ENCODE measurements around the gene ITIH3.

The ITIH3 gene

GRCh38 chr3:52790741-52791140 is 3.9 kb upstream of the ITIH3 start:
- H3K9ac ChIP-seq (ENCODE audit: low read depth, low read length): no peak overlapping the region
- H3K4me3 ChIP-seq (ENCODE audit: low read length): no peak overlapping the region
- no peaks in the 10 kb centered on the region for H3K36me3 ChIP-seq (ENCODE audit: insufficient read depth, low read length)
- peaks cover 18% of the 10 kb centered on the region for H3K27me3 ChIP-seq (ENCODE audit: control insufficient read depth, insufficient read depth, low read length)
- H3K4me2 ChIP-seq (ENCODE audit: low read length): no peak overlapping the region
- no peaks in the 10 kb centered on the region for H3K9me3 ChIP-seq (replicated peaks; ENCODE audit: low read length)
- peaks cover 20% of the 10 kb centered on the region for H3K4me1 ChIP-seq (ENCODE audit: control insufficient read depth, insufficient read depth, low read length)

- no peaks in the 10 kb centered on the region for H3K9me3 ChIP-seq (replicated peaks; ENCODE audit: low read length)
- peaks cover 12% of the 10 kb centered on the region for H3K27me3 ChIP-seq (ENCODE audit: control insufficient read depth, insufficient read depth, low read length)
- H3K4me2 ChIP-seq (ENCODE audit: low read length): no peak overlapping the region
Measured at GRCh38 chr3:52791366-52791765, 3.2 kb upstream of the ITIH3 start.

GRCh38 chr3:52791928-52792327 is 2.7 kb upstream of the ITIH3 start:
- Histone ChIP-seq H3K27me3 (ENCODE audit: control insufficient read depth, insufficient read depth, low read length) (peaks cover 10% of the 10 kb centered on the region), H3K9me3 (replicated peaks; ENCODE audit: low read length) (no peaks in the 10 kb centered on the region), H3K36me3 (ENCODE audit: insufficient read depth, low read length) (no peaks in the 10 kb centered on the region), H3K4me3 (ENCODE audit: low read length) (no peak overlapping the region), H3K4me2 (ENCODE audit: low read length) (no peak overlapping the region), H3K9ac (ENCODE audit: low read depth, low read length) (no peak overlapping the region), H3K4me1 (ENCODE audit: control insufficient read depth, insufficient read depth, low read length) (peaks cover 20% of the 10 kb centered on the region)

More at GRCh38 chr3:52791366-52791765, 3.2 kb upstream of the ITIH3 start:
- Histone ChIP-seq H3K36me3 (ENCODE audit: insufficient read depth, low read length) (no peaks in the 10 kb centered on the region), H3K4me3 (ENCODE audit: low read length) (no peak overlapping the region), H3K9ac (ENCODE audit: low read depth, low read length) (no peak overlapping the region), H3K4me1 (ENCODE audit: control insufficient read depth, insufficient read depth, low read length) (peaks cover 20% of the 10 kb centered on the region)

GRCh38 chr3:52792413-52792812 is 2.2 kb upstream of the ITIH3 start:
- Histone ChIP-seq H3K9ac (ENCODE audit: low read depth, low read length) (no peak overlapping the region), H3K9me3 (replicated peaks; ENCODE audit: low read length) (no peaks in the 10 kb centered on the region)

GRCh38 chr3:52792961-52793695 is 1.5 kb upstream of the ITIH3 start:
- peaks cover 23% of the 10 kb centered on the region for H3K4me1 ChIP-seq (ENCODE audit: control insufficient read depth, insufficient read depth, low read length)
- no peak overlapping the region for H3K4me3 ChIP-seq (ENCODE audit: low read length)
- no peaks in the 10 kb centered on the region for H3K9me3 ChIP-seq (replicated peaks; ENCODE audit: low read length)

More at GRCh38 chr3:52792413-52792812, 2.2 kb upstream of the ITIH3 start:
- H3K4me3 ChIP-seq (ENCODE audit: low read length): no peak overlapping the region
- H3K4me1 ChIP-seq (ENCODE audit: control insufficient read depth, insufficient read depth, low read length): peaks cover 20% of the 10 kb centered on the region
- peaks cover 9% of the 10 kb centered on the region for H3K27me3 ChIP-seq (ENCODE audit: control insufficient read depth, insufficient read depth, low read length)
- H3K36me3 ChIP-seq (ENCODE audit: insufficient read depth, low read length): no peaks in the 10 kb centered on the region
- H3K4me2 ChIP-seq (ENCODE audit: low read length): no peak overlapping the region

GRCh38 chr3:52793702-52794611 is 639 bp upstream of the ITIH3 start:
- H3K4me3 ChIP-seq (ENCODE audit: low read length): no peak overlapping the region
- H3K9me3 ChIP-seq (replicated peaks; ENCODE audit: low read length): no peaks in the 10 kb centered on the region

More at GRCh38 chr3:52792961-52793695, 1.5 kb upstream of the ITIH3 start:
- peaks cover 1% of the 10 kb centered on the region for H3K27me3 ChIP-seq (ENCODE audit: control insufficient read depth, insufficient read depth, low read length)
- H3K36me3 ChIP-seq (ENCODE audit: insufficient read depth, low read length): no peaks in the 10 kb centered on the region
- no peak overlapping the region for H3K9ac ChIP-seq (ENCODE audit: low read depth, low read length)
- H3K4me2 ChIP-seq (ENCODE audit: low read length): no peak overlapping the region

GRCh38 chr3:52795298-52795900 is 803 bp downstream of the ITIH3 start:
- H3K4me1 ChIP-seq (ENCODE audit: control insufficient read depth, insufficient read depth, low read length): peaks cover 30% of the 10 kb centered on the region
- no peak overlapping the region for H3K4me2 ChIP-seq (ENCODE audit: low read length)
- no peaks in the 10 kb centered on the region for H3K36me3 ChIP-seq (ENCODE audit: insufficient read depth, low read length)
- no peak overlapping the region for H3K9ac ChIP-seq (ENCODE audit: low read depth, low read length)
- no peak overlapping the region for H3K4me3 ChIP-seq (ENCODE audit: low read length)
- no peaks in the 10 kb centered on the region for H3K27me3 ChIP-seq (ENCODE audit: control insufficient read depth, insufficient read depth, low read length)
- no peaks in the 10 kb centered on the region for H3K9me3 ChIP-seq (replicated peaks; ENCODE audit: low read length)

More at GRCh38 chr3:52793702-52794611, 639 bp upstream of the ITIH3 start:
- H3K9ac ChIP-seq (ENCODE audit: low read depth, low read length): no peak overlapping the region
- H3K36me3 ChIP-seq (ENCODE audit: insufficient read depth, low read length): no peaks in the 10 kb centered on the region
- peaks cover 30% of the 10 kb centered on the region for H3K4me1 ChIP-seq (ENCODE audit: control insufficient read depth, insufficient read depth, low read length)
- H3K4me2 ChIP-seq (ENCODE audit: low read length): no peak overlapping the region
- H3K27me3 ChIP-seq (ENCODE audit: control insufficient read depth, insufficient read depth, low read length): no peaks in the 10 kb centered on the region

- no peaks in the 10 kb centered on the region for H3K36me3 ChIP-seq (ENCODE audit: insufficient read depth, low read length)
- no peak overlapping the region for H3K9ac ChIP-seq (ENCODE audit: low read depth, low read length)
- H3K4me3 ChIP-seq (ENCODE audit: low read length): no peak overlapping the region
- no peaks in the 10 kb centered on the region for H3K27me3 ChIP-seq (ENCODE audit: control insufficient read depth, insufficient read depth, low read length)
- no peaks in the 10 kb centered on the region for H3K9me3 ChIP-seq (replicated peaks; ENCODE audit: low read length)
- H3K4me2 ChIP-seq (ENCODE audit: low read length): no peak overlapping the region
- peaks cover 30% of the 10 kb centered on the region for H3K4me1 ChIP-seq (ENCODE audit: control insufficient read depth, insufficient read depth, low read length)
Measured at GRCh38 chr3:52796411-52796810, 1.8 kb downstream of the ITIH3 start.

GRCh38 chr3:52798376-52798977 is 3.9 kb downstream of the ITIH3 start:
- Histone ChIP-seq H3K4me1 (ENCODE audit: control insufficient read depth, insufficient read depth, low read length) (peaks cover 31% of the 10 kb centered on the region), H3K36me3 (ENCODE audit: insufficient read depth, low read length) (no peaks in the 10 kb centered on the region), H3K9ac (ENCODE audit: low read depth, low read length) (no peak overlapping the region), H3K4me2 (ENCODE audit: low read length) (no peak overlapping the region), H3K27me3 (ENCODE audit: control insufficient read depth, insufficient read depth, low read length) (no peaks in the 10 kb centered on the region), H3K4me3 (ENCODE audit: low read length) (no peak overlapping the region), H3K9me3 (replicated peaks; ENCODE audit: low read length) (no peaks in the 10 kb centered on the region)

GRCh38 chr3:52798978-52799476 is 4.4 kb downstream of the ITIH3 start:
- Histone ChIP-seq H3K27me3 (ENCODE audit: control insufficient read depth, insufficient read depth, low read length) (no peaks in the 10 kb centered on the region), H3K4me3 (ENCODE audit: low read length) (no peak overlapping the region)

GRCh38 chr3:52800079-52800478 is 5.5 kb downstream of the ITIH3 start:
- H3K4me1 ChIP-seq (ENCODE audit: control insufficient read depth, insufficient read depth, low read length): peaks cover 18% of the 10 kb centered on the region
- no peaks in the 10 kb centered on the region for H3K9me3 ChIP-seq (replicated peaks; ENCODE audit: low read length)
- no peak overlapping the region for H3K4me3 ChIP-seq (ENCODE audit: low read length)
- no peaks in the 10 kb centered on the region for H3K36me3 ChIP-seq (ENCODE audit: insufficient read depth, low read length)
- no peak overlapping the region for H3K9ac ChIP-seq (ENCODE audit: low read depth, low read length)
- H3K4me2 ChIP-seq (ENCODE audit: low read length): no peak overlapping the region
- H3K27me3 ChIP-seq (ENCODE audit: control insufficient read depth, insufficient read depth, low read length): no peaks in the 10 kb centered on the region

More at GRCh38 chr3:52798978-52799476, 4.4 kb downstream of the ITIH3 start:
- no peak overlapping the region for H3K4me2 ChIP-seq (ENCODE audit: low read length)
- no peaks in the 10 kb centered on the region for H3K36me3 ChIP-seq (ENCODE audit: insufficient read depth, low read length)
- H3K9me3 ChIP-seq (replicated peaks; ENCODE audit: low read length): no peaks in the 10 kb centered on the region
- H3K4me1 ChIP-seq (ENCODE audit: control insufficient read depth, insufficient read depth, low read length): peaks cover 26% of the 10 kb centered on the region
- no peak overlapping the region for H3K9ac ChIP-seq (ENCODE audit: low read depth, low read length)

All from skeletal muscle satellite cell (primary cell).